T1000 (cell line): Measurements from ENCODE around the gene PLEKHG4B.

ENCODE experiments used
- DNase-seq: peaks from one replicate; lab custom pipeline; 2025; ENCODE audit warnings: mixed read lengths; lab: John Stamatoyannopoulos, UW

The PLEKHG4B gene

GRCh38 chr5:172841-173251, 80.9 kb downstream of the PLEKHG4B start:
- no peak for DNase-seq

GRCh38 chr5:173392-174290, 81.7 kb downstream of the PLEKHG4B start:
- no peak for DNase-seq

GRCh38 chr5:174291-174600, 82.3 kb downstream of the PLEKHG4B start:
- DNase-seq, result no peak

- DNase-seq, result no peak
These were observed 83.0 kb downstream of the PLEKHG4B start for GRCh38 chr5:174876-175465.

- DNase-seq, result no peak
These were observed 84.4 kb downstream of the PLEKHG4B start for GRCh38 chr5:176296-176823.

GRCh38 chr5:178110-178509, 86.1 kb downstream of the PLEKHG4B start:
- DNase-seq, result no peak

- no peak for DNase-seq
These were observed 87.4 kb downstream of the PLEKHG4B start for GRCh38 chr5:179401-179800.

GRCh38 chr5:180286-180918, 88.4 kb downstream of the PLEKHG4B start:
- DNase-seq, result no peak

- no peak for DNase-seq
These were observed 89.2 kb downstream of the PLEKHG4B start for GRCh38 chr5:181160-181559.

GRCh38 chr5:181566-181965, 89.6 kb downstream of the PLEKHG4B start:
- DNase-seq, result no peak

GRCh38 chr5:182126-182525, 90.2 kb downstream of the PLEKHG4B start:
- no peak for DNase-seq

GRCh38 chr5:184471-184870, 92.5 kb downstream of the PLEKHG4B start:
- DNase-seq, result no peak

GRCh38 chr5:185095-186070, 93.4 kb downstream of the PLEKHG4B start:
- DNase-seq, result no peak

GRCh38 chr5:186091-187041, 94.4 kb downstream of the PLEKHG4B start:
- DNase-seq, result no peak

GRCh38 chr5:187042-187431, 95.1 kb downstream of the PLEKHG4B start:
- DNase-seq, result no peak

- DNase-seq, result no peak
These were observed 95.9 kb downstream of the PLEKHG4B start for GRCh38 chr5:187617-188451.

- peak; percentile 26 for DNase-seq
These were observed 96.8 kb downstream of the PLEKHG4B start for GRCh38 chr5:188488-189481.

- DNase-seq, result no peak
These were observed 97.5 kb downstream of the PLEKHG4B start for GRCh38 chr5:189486-189885.
